Erythroblast (primary cell): ENCODE data around the gene PPFIA2.
A peak's percentile ranks its signal among the peaks of the same experiment; 100 is the strongest.

Experiments used
- DNase-seq, 2 experiments: peaks; one replicate each; lab custom pipeline; 2025; lab: John Stamatoyannopoulos, UW
- GATA1 ChIP-seq: IDR thresholded peaks from 2 replicates; pipeline ENCODE4 v1.6.1; 2011; ENCODE audit warnings: low read depth, mild to moderate bottlenecking, control low read depth, low read length, moderate library complexity
- POLR2A ChIP-seq: IDR thresholded peaks from 2 replicates; pipeline ENCODE4 v1.6.1; 2011; ENCODE audit warnings: mild to moderate bottlenecking, low read length

PPFIA2 gene

GRCh38 chr12:81492131-81492720 lies 266.9 kb downstream of the PPFIA2 start:
- no peak for TF ChIP-seq GATA1
- TF ChIP-seq POLR2A: no peak
- DNase-seq: no peak

- DNase-seq: no peak
Measured at GRCh38 chr12:81472934-81473333, 286.2 kb downstream of the PPFIA2 start.

GRCh38 chr12:81470923-81471322 lies 288.2 kb downstream of the PPFIA2 start:
- DNase-seq: no peak
- TF ChIP-seq GATA1 (no peak), POLR2A (no peak)

More at GRCh38 chr12:81472934-81473333, 286.2 kb downstream of the PPFIA2 start:
- TF ChIP-seq GATA1 (no peak), POLR2A (no peak)

GRCh38 chr12:81468206-81468605 lies 290.9 kb downstream of the PPFIA2 start:
- TF ChIP-seq GATA1 (no peak), POLR2A (no peak)
- no peak for DNase-seq

GRCh38 chr12:81465876-81466275 lies 293.3 kb downstream of the PPFIA2 start:
- TF ChIP-seq POLR2A (no peak), GATA1 (no peak)
- DNase-seq: no peak

- no peak for TF ChIP-seq POLR2A
- no peak for TF ChIP-seq GATA1
- no peak for DNase-seq
Measured at GRCh38 chr12:81465191-81465590, 294.0 kb downstream of the PPFIA2 start.

GRCh38 chr12:81461163-81461562 lies 298.0 kb downstream of the PPFIA2 start:
- no peak for TF ChIP-seq POLR2A
- TF ChIP-seq GATA1: no peak
- DNase-seq: peak; percentile 0 to 2

- DNase-seq: peak; percentile 12 to 39
Measured at GRCh38 chr12:81450920-81451739, 308.0 kb downstream of the PPFIA2 start.

GRCh38 chr12:81441629-81442028 lies 317.5 kb downstream of the PPFIA2 start:
- no peak for TF ChIP-seq POLR2A
- no peak for TF ChIP-seq GATA1
- no peak for DNase-seq

More at GRCh38 chr12:81450920-81451739, 308.0 kb downstream of the PPFIA2 start:
- TF ChIP-seq POLR2A (no peak), GATA1 (no peak)

- TF ChIP-seq GATA1: no peak
- TF ChIP-seq POLR2A: no peak
- DNase-seq: no peak
Measured at GRCh38 chr12:81440001-81440400, 319.1 kb downstream of the PPFIA2 start.

- no peak for DNase-seq
- TF ChIP-seq POLR2A (no peak), GATA1 (no peak)
Measured at GRCh38 chr12:81439344-81439743, 319.8 kb downstream of the PPFIA2 start.

GRCh38 chr12:81417056-81417455 lies 342.1 kb downstream of the PPFIA2 start:
- no peak for TF ChIP-seq POLR2A
- TF ChIP-seq GATA1: no peak
- no peak for DNase-seq

- TF ChIP-seq GATA1 (no peak), POLR2A (no peak)
- DNase-seq: no peak
Measured at GRCh38 chr12:81416571-81416970, 342.6 kb downstream of the PPFIA2 start.

GRCh38 chr12:81414441-81414840 lies 344.7 kb downstream of the PPFIA2 start:
- DNase-seq: no peak
- TF ChIP-seq GATA1 (no peak), POLR2A (no peak)
